HG02981 (cell line): Measurements from ENCODE around the gene STARD9.
A peak's percentile ranks its signal among the peaks of the same experiment; 100 is the strongest.
"Not testable (repeated sequence)": the region's sequence is repeated elsewhere in the genome, so short reads cannot be mapped to it uniquely, and the experiment has no call there.

Experiments
- ATAC-seq: cut with Tn5 transposase; IDR thresholded peaks from one replicate; pipeline ENCODE4 v1.9.1; 2021; ENCODE audit warnings: mild to moderate bottlenecking, moderate library complexity; ENCODE audit not compliant: unreplicated experiment

The STARD9 gene

GRCh38 chr15:42584031-42584765, 8.8 kb downstream of the STARD9 start:
- ATAC-seq: no peak

GRCh38 chr15:42590619-42591237, 15.3 kb downstream of the STARD9 start:
- ATAC-seq: no peak

- no peak for ATAC-seq
Measured at GRCh38 chr15:42591238-42591934, 16.0 kb downstream of the STARD9 start.

GRCh38 chr15:42592716-42593115, 17.3 kb downstream of the STARD9 start:
- no peak for ATAC-seq

- ATAC-seq: no peak
Measured at GRCh38 chr15:42593143-42593542, 17.7 kb downstream of the STARD9 start.

GRCh38 chr15:42594095-42594494, 18.7 kb downstream of the STARD9 start:
- ATAC-seq: no peak

GRCh38 chr15:42595626-42596240, 20.3 kb downstream of the STARD9 start:
- no peak for ATAC-seq

GRCh38 chr15:42601316-42601715, 25.9 kb downstream of the STARD9 start:
- not testable (repeated sequence) for ATAC-seq

- no peak for ATAC-seq
Measured at GRCh38 chr15:42602501-42602900, 27.1 kb downstream of the STARD9 start.

- ATAC-seq: no peak
Measured at GRCh38 chr15:42603978-42604377, 28.6 kb downstream of the STARD9 start.

- ATAC-seq: no peak
Measured at GRCh38 chr15:42604894-42605744, 29.7 kb downstream of the STARD9 start.

- no peak for ATAC-seq
Measured at GRCh38 chr15:42605796-42606195, 30.4 kb downstream of the STARD9 start.

- peak; percentile 57 for ATAC-seq
Measured at GRCh38 chr15:42608110-42608531, 32.7 kb downstream of the STARD9 start.

- no peak for ATAC-seq
Measured at GRCh38 chr15:42608752-42609488, 33.5 kb downstream of the STARD9 start.

GRCh38 chr15:42611532-42611931, 36.1 kb downstream of the STARD9 start:
- no peak for ATAC-seq

- no peak for ATAC-seq
Measured at GRCh38 chr15:42612367-42612912, 37.0 kb downstream of the STARD9 start.

GRCh38 chr15:42616107-42616506, 40.7 kb downstream of the STARD9 start:
- no peak for ATAC-seq

- no peak for ATAC-seq
Measured at GRCh38 chr15:42619656-42620371, 44.4 kb downstream of the STARD9 start.

GRCh38 chr15:42621386-42621785, 46.0 kb downstream of the STARD9 start:
- no peak for ATAC-seq
